ENCODE data around the gene FBXL17. TPM values are rescaled to one million over a fixed set of nuclear protein-coding genes. Genes with fewer than 3 reads are reported as not detected.

Gene FBXL17
- total RNA-seq, 1 donor from 2014 or later = 17.5 TPM

GRCh38 chr5:107867266-107867665, 514.6 kb downstream of the FBXL17 start:
- DNase-seq (no peak), ATAC-seq (no peak)
- H3K27me3 ChIP-seq = no peaks in the 10 kb centered on the region
- no peak overlapping the region for H3K27ac ChIP-seq
- H3K4me1 ChIP-seq = no peaks in the 10 kb centered on the region
- TF ChIP-seq CTCF (IDR thresholded peaks at IDR 0.05) = no peak
- H3K9me3 ChIP-seq = no peaks in the 10 kb centered on the region
- intact Hi-C loops (cut with DNase I) = no loop called here
- no peak overlapping the region for H3K4me3 ChIP-seq
- H3K36me3 ChIP-seq = no peaks in the 10 kb centered on the region

- intact Hi-C loops (cut with DNase I) = no loop called here
- no peak for TF ChIP-seq CTCF (IDR thresholded peaks at IDR 0.05)
- H3K9me3 ChIP-seq = no peaks in the 10 kb centered on the region
Observed at GRCh38 chr5:107864793-107865192, 517.1 kb downstream of the FBXL17 start.

GRCh38 chr5:107863125-107863524, 518.8 kb downstream of the FBXL17 start:
- ATAC-seq = no peak
- intact Hi-C loops (cut with DNase I) = no loop called here

More at GRCh38 chr5:107864793-107865192, 517.1 kb downstream of the FBXL17 start:
- H3K4me3 ChIP-seq = no peak overlapping the region
- no peaks in the 10 kb centered on the region for H3K27me3 ChIP-seq
- H3K27ac ChIP-seq = no peak overlapping the region
- peaks cover 5% of the 10 kb centered on the region for H3K36me3 ChIP-seq
- H3K4me1 ChIP-seq = no peaks in the 10 kb centered on the region
- ATAC-seq (no peak), DNase-seq (no peak)

GRCh38 chr5:107861565-107861964, 520.3 kb downstream of the FBXL17 start:
- DNase-seq = no peak
- no peak for TF ChIP-seq CTCF (IDR thresholded peaks at IDR 0.05)
- H3K36me3 ChIP-seq = peaks cover 5% of the 10 kb centered on the region
- intact Hi-C loops (cut with DNase I) = no loop called here
- no peak overlapping the region for H3K4me3 ChIP-seq
- H3K27ac ChIP-seq = no peak overlapping the region
- ATAC-seq = no peak
- H3K27me3 ChIP-seq = no peaks in the 10 kb centered on the region
- no peaks in the 10 kb centered on the region for H3K4me1 ChIP-seq
- no peaks in the 10 kb centered on the region for H3K9me3 ChIP-seq

More at GRCh38 chr5:107863125-107863524, 518.8 kb downstream of the FBXL17 start:
- Histone ChIP-seq H3K4me1 (no peaks in the 10 kb centered on the region), H3K9me3 (no peaks in the 10 kb centered on the region), H3K27me3 (no peaks in the 10 kb centered on the region), H3K36me3 (peaks cover 5% of the 10 kb centered on the region), H3K4me3 (no peak overlapping the region), H3K27ac (no peak overlapping the region)
- no peak for DNase-seq
- no peak for TF ChIP-seq CTCF (IDR thresholded peaks at IDR 0.05)

- H3K36me3 ChIP-seq = peaks cover 5% of the 10 kb centered on the region
- DNase-seq (no peak), ATAC-seq (no peak)
- H3K4me3 ChIP-seq = no peak overlapping the region
- intact Hi-C loops (cut with DNase I) = no loop called here
- H3K27me3 ChIP-seq = no peaks in the 10 kb centered on the region
- TF ChIP-seq CTCF (IDR thresholded peaks at IDR 0.05) = no peak
- H3K4me1 ChIP-seq = no peaks in the 10 kb centered on the region
- no peaks in the 10 kb centered on the region for H3K9me3 ChIP-seq
- no peak overlapping the region for H3K27ac ChIP-seq
Observed at GRCh38 chr5:107860044-107860443, 521.9 kb downstream of the FBXL17 start.

- Histone ChIP-seq H3K4me1 (no peaks in the 10 kb centered on the region), H3K27me3 (no peaks in the 10 kb centered on the region), H3K4me3 (no peak overlapping the region), H3K27ac (no peak overlapping the region), H3K36me3 (peaks cover 5% of the 10 kb centered on the region), H3K9me3 (no peaks in the 10 kb centered on the region)
- DNase-seq = no peak
- ATAC-seq = no peak
- no peak for TF ChIP-seq CTCF (IDR thresholded peaks at IDR 0.05)
- intact Hi-C loops (cut with DNase I) = no loop called here
Observed at GRCh38 chr5:107858788-107859187, 523.1 kb downstream of the FBXL17 start.

Data from upper lobe of right lung (tissue), 1 donor.